Measurements from ENCODE around the gene CACNA1C.
"Not testable (repeated sequence)": the region's sequence is repeated elsewhere in the genome, so short reads cannot be mapped to it uniquely, and the experiment has no call there.

The CACNA1C gene

GRCh38 chr12:2246358-2246757 is 193.6 kb downstream of the CACNA1C start:
- H3K4me1 ChIP-seq (ENCODE audit: control insufficient read depth, insufficient read depth, low read length, unreplicated experiment), result peaks cover 16% of the 10 kb centered on the region
- H3K36me3 ChIP-seq (ENCODE audit: insufficient read depth, low read length), result no peaks in the 10 kb centered on the region
- H3K27ac ChIP-seq (ENCODE audit: low read depth, low read length), result no peak overlapping the region
- no peaks in the 10 kb centered on the region for H3K79me2 ChIP-seq (ENCODE audit: control insufficient read depth, insufficient read depth, low read length, unreplicated experiment)
- no peak overlapping the region for H3K4me3 ChIP-seq (ENCODE audit: low read depth, low read length)
- H2AFZ ChIP-seq (ENCODE audit: low read length, unreplicated experiment), result no peak overlapping the region
- no peaks in the 10 kb centered on the region for H3K27me3 ChIP-seq (ENCODE audit: insufficient read depth, low read length)

- Histone ChIP-seq H3K27me3 (ENCODE audit: insufficient read depth, low read length) (no peaks in the 10 kb centered on the region), H3K4me3 (ENCODE audit: low read depth, low read length) (no peak overlapping the region), H3K4me1 (ENCODE audit: control insufficient read depth, insufficient read depth, low read length, unreplicated experiment) (peaks cover 16% of the 10 kb centered on the region), H3K36me3 (ENCODE audit: insufficient read depth, low read length) (no peaks in the 10 kb centered on the region), H3K79me2 (ENCODE audit: control insufficient read depth, insufficient read depth, low read length, unreplicated experiment) (no peaks in the 10 kb centered on the region), H2AFZ (ENCODE audit: low read length, unreplicated experiment) (no peak overlapping the region), H3K27ac (ENCODE audit: low read depth, low read length) (no peak overlapping the region)
Observed at GRCh38 chr12:2247120-2247519, 194.3 kb downstream of the CACNA1C start.

GRCh38 chr12:2247596-2247995 is 194.8 kb downstream of the CACNA1C start:
- no peak overlapping the region for H2AFZ ChIP-seq (ENCODE audit: low read length, unreplicated experiment)

GRCh38 chr12:2248087-2248900 is 195.5 kb downstream of the CACNA1C start:
- H3K4me1 ChIP-seq (ENCODE audit: control insufficient read depth, insufficient read depth, low read length, unreplicated experiment), result peaks cover 16% of the 10 kb centered on the region
- H3K4me3 ChIP-seq (ENCODE audit: low read depth, low read length), result no peak overlapping the region
- no peak overlapping the region for H3K27ac ChIP-seq (ENCODE audit: low read depth, low read length)
- no peak overlapping the region for H2AFZ ChIP-seq (ENCODE audit: low read length, unreplicated experiment)
- no peaks in the 10 kb centered on the region for H3K27me3 ChIP-seq (ENCODE audit: insufficient read depth, low read length)
- H3K36me3 ChIP-seq (ENCODE audit: insufficient read depth, low read length), result no peaks in the 10 kb centered on the region
- H3K79me2 ChIP-seq (ENCODE audit: control insufficient read depth, insufficient read depth, low read length, unreplicated experiment), result no peaks in the 10 kb centered on the region

More at GRCh38 chr12:2247596-2247995, 194.8 kb downstream of the CACNA1C start:
- Histone ChIP-seq H3K27me3 (ENCODE audit: insufficient read depth, low read length) (no peaks in the 10 kb centered on the region), H3K79me2 (ENCODE audit: control insufficient read depth, insufficient read depth, low read length, unreplicated experiment) (no peaks in the 10 kb centered on the region), H3K27ac (ENCODE audit: low read depth, low read length) (no peak overlapping the region), H3K4me1 (ENCODE audit: control insufficient read depth, insufficient read depth, low read length, unreplicated experiment) (peaks cover 16% of the 10 kb centered on the region), H3K36me3 (ENCODE audit: insufficient read depth, low read length) (no peaks in the 10 kb centered on the region), H3K4me3 (ENCODE audit: low read depth, low read length) (no peak overlapping the region)

GRCh38 chr12:2248901-2249381 is 196.2 kb downstream of the CACNA1C start:
- Histone ChIP-seq H3K27ac (ENCODE audit: low read depth, low read length) (no peak overlapping the region), H3K36me3 (ENCODE audit: insufficient read depth, low read length) (no peaks in the 10 kb centered on the region), H3K4me3 (ENCODE audit: low read depth, low read length) (no peak overlapping the region), H3K79me2 (ENCODE audit: control insufficient read depth, insufficient read depth, low read length, unreplicated experiment) (no peaks in the 10 kb centered on the region), H3K27me3 (ENCODE audit: insufficient read depth, low read length) (no peaks in the 10 kb centered on the region), H2AFZ (ENCODE audit: low read length, unreplicated experiment) (no peak overlapping the region), H3K4me1 (ENCODE audit: control insufficient read depth, insufficient read depth, low read length, unreplicated experiment) (peaks cover 10% of the 10 kb centered on the region)

GRCh38 chr12:2250797-2251196 is 198.0 kb downstream of the CACNA1C start:
- H3K4me1 ChIP-seq (ENCODE audit: control insufficient read depth, insufficient read depth, low read length, unreplicated experiment), result no peaks in the 10 kb centered on the region
- no peaks in the 10 kb centered on the region for H3K36me3 ChIP-seq (ENCODE audit: insufficient read depth, low read length)
- no peak overlapping the region for H3K27ac ChIP-seq (ENCODE audit: low read depth, low read length)
- H3K4me3 ChIP-seq (ENCODE audit: low read depth, low read length), result no peak overlapping the region
- H2AFZ ChIP-seq (ENCODE audit: low read length, unreplicated experiment), result no peak overlapping the region
- no peaks in the 10 kb centered on the region for H3K79me2 ChIP-seq (ENCODE audit: control insufficient read depth, insufficient read depth, low read length, unreplicated experiment)
- H3K27me3 ChIP-seq (ENCODE audit: insufficient read depth, low read length), result no peaks in the 10 kb centered on the region

GRCh38 chr12:2251526-2252209 is 198.9 kb downstream of the CACNA1C start:
- Histone ChIP-seq H3K4me3 (ENCODE audit: low read depth, low read length) (no peak overlapping the region), H2AFZ (ENCODE audit: low read length, unreplicated experiment) (no peak overlapping the region), H3K27ac (ENCODE audit: low read depth, low read length) (no peak overlapping the region), H3K79me2 (ENCODE audit: control insufficient read depth, insufficient read depth, low read length, unreplicated experiment) (no peaks in the 10 kb centered on the region), H3K27me3 (ENCODE audit: insufficient read depth, low read length) (no peaks in the 10 kb centered on the region), H3K4me1 (ENCODE audit: control insufficient read depth, insufficient read depth, low read length, unreplicated experiment) (no peaks in the 10 kb centered on the region), H3K36me3 (ENCODE audit: insufficient read depth, low read length) (no peaks in the 10 kb centered on the region)

GRCh38 chr12:2255311-2255710 is 202.5 kb downstream of the CACNA1C start:
- Histone ChIP-seq H2AFZ (ENCODE audit: low read length, unreplicated experiment) (no peak overlapping the region), H3K4me1 (ENCODE audit: control insufficient read depth, insufficient read depth, low read length, unreplicated experiment) (no peaks in the 10 kb centered on the region), H3K79me2 (ENCODE audit: control insufficient read depth, insufficient read depth, low read length, unreplicated experiment) (no peaks in the 10 kb centered on the region)

GRCh38 chr12:2255731-2256130 is 202.9 kb downstream of the CACNA1C start:
- not testable (repeated sequence) for H3K79me2 ChIP-seq (ENCODE audit: control insufficient read depth, insufficient read depth, low read length, unreplicated experiment); H3K4me1 ChIP-seq (ENCODE audit: control insufficient read depth, insufficient read depth, low read length, unreplicated experiment); H3K36me3 ChIP-seq (ENCODE audit: insufficient read depth, low read length); H2AFZ ChIP-seq (ENCODE audit: low read length, unreplicated experiment); H3K27me3 ChIP-seq (ENCODE audit: insufficient read depth, low read length); H3K27ac ChIP-seq (ENCODE audit: low read depth, low read length); H3K4me3 ChIP-seq (ENCODE audit: low read depth, low read length)

More at GRCh38 chr12:2255311-2255710, 202.5 kb downstream of the CACNA1C start:
- Histone ChIP-seq H3K27ac (ENCODE audit: low read depth, low read length) (no peak overlapping the region), H3K4me3 (ENCODE audit: low read depth, low read length) (no peak overlapping the region), H3K36me3 (ENCODE audit: insufficient read depth, low read length) (no peaks in the 10 kb centered on the region), H3K27me3 (ENCODE audit: insufficient read depth, low read length) (no peaks in the 10 kb centered on the region)

GRCh38 chr12:2256453-2256852 is 203.7 kb downstream of the CACNA1C start:
- Histone ChIP-seq H3K4me3 (ENCODE audit: low read depth, low read length) (no peak overlapping the region), H3K79me2 (ENCODE audit: control insufficient read depth, insufficient read depth, low read length, unreplicated experiment) (no peaks in the 10 kb centered on the region), H3K4me1 (ENCODE audit: control insufficient read depth, insufficient read depth, low read length, unreplicated experiment) (peaks cover 4% of the 10 kb centered on the region), H3K27me3 (ENCODE audit: insufficient read depth, low read length) (no peaks in the 10 kb centered on the region), H3K27ac (ENCODE audit: low read depth, low read length) (no peak overlapping the region), H2AFZ (ENCODE audit: low read length, unreplicated experiment) (no peak overlapping the region), H3K36me3 (ENCODE audit: insufficient read depth, low read length) (no peaks in the 10 kb centered on the region)

- Histone ChIP-seq H3K36me3 (ENCODE audit: insufficient read depth, low read length) (no peaks in the 10 kb centered on the region), H2AFZ (ENCODE audit: low read length, unreplicated experiment) (no peak overlapping the region), H3K4me1 (ENCODE audit: control insufficient read depth, insufficient read depth, low read length, unreplicated experiment) (peaks cover 8% of the 10 kb centered on the region), H3K27ac (ENCODE audit: low read depth, low read length) (no peak overlapping the region), H3K4me3 (ENCODE audit: low read depth, low read length) (no peak overlapping the region), H3K27me3 (ENCODE audit: insufficient read depth, low read length) (no peaks in the 10 kb centered on the region), H3K79me2 (ENCODE audit: control insufficient read depth, insufficient read depth, low read length, unreplicated experiment) (no peaks in the 10 kb centered on the region)
Observed at GRCh38 chr12:2256915-2257314, 204.1 kb downstream of the CACNA1C start.
